Stimulated activated CD4-positive, alpha-beta T cell treated with anti-CD3 and anti-CD28 coated beads, TNF-alpha, amount 100 ng/mL, for 4 hours (primary cell): ENCODE measurements around the gene SLC27A2.

Experiments used
- DNase-seq, 3 experiments: peaks; one replicate each; pipeline ENCODE4 v3.0.0-alpha.2; 2020; ENCODE audit warnings: low read depth in 3 of 3

SLC27A2 gene

GRCh38 chr15:50275908-50276307, 93.9 kb downstream of the SLC27A2 start:
- no peak for DNase-seq

- DNase-seq = no peak
Measured at GRCh38 chr15:50277370-50277769, 95.4 kb downstream of the SLC27A2 start.

GRCh38 chr15:50278496-50278895, 96.5 kb downstream of the SLC27A2 start:
- DNase-seq = no peak

- DNase-seq = no peak
Measured at GRCh38 chr15:50280271-50280670, 98.3 kb downstream of the SLC27A2 start.

GRCh38 chr15:50281427-50281826, 99.4 kb downstream of the SLC27A2 start:
- DNase-seq = no peak
